Uterus (tissue), 2 donors: ENCODE data around the gene NAV2.

Experiments used
- CTCF ChIP-seq, 4 experiments: fragments of 200-600 bp in 2 of 4; fragments of 450-650 bp in 2 of 4; sonication (generic) in 2 of 4; IDR thresholded peaks; one replicate each; pipeline ENCODE4 v1.5.1; 2016 to 2019; ENCODE audit warnings: antibody characterized with exemption in 4 of 4, mild to moderate bottlenecking in 2 of 4, moderate library complexity in 1 of 4
- POLR2A ChIP-seq, 2 donors: fragments of 450-650 bp; IDR thresholded peaks; one replicate each; pipeline ENCODE4 v1.6.1; 2016; ENCODE audit warnings: antibody characterized with exemption in 2 of 2, mild to moderate bottlenecking in 1 of 2, moderate library complexity in 1 of 2

GRCh38 chr11:20125927-20126326, 413.3 kb downstream of the NAV2 start:
- TF ChIP-seq CTCF (IDR thresholded peaks at IDR 0.05): no peak
- no peak for TF ChIP-seq POLR2A (IDR thresholded peaks at IDR 0.05)
